Midbrain (tissue), 1 donor: ENCODE results near the gene KLF2.

Experiments
- DNase-seq: peaks from one replicate; lab custom pipeline; 2025; lab: John Stamatoyannopoulos, UW

The KLF2 gene

DNA sequence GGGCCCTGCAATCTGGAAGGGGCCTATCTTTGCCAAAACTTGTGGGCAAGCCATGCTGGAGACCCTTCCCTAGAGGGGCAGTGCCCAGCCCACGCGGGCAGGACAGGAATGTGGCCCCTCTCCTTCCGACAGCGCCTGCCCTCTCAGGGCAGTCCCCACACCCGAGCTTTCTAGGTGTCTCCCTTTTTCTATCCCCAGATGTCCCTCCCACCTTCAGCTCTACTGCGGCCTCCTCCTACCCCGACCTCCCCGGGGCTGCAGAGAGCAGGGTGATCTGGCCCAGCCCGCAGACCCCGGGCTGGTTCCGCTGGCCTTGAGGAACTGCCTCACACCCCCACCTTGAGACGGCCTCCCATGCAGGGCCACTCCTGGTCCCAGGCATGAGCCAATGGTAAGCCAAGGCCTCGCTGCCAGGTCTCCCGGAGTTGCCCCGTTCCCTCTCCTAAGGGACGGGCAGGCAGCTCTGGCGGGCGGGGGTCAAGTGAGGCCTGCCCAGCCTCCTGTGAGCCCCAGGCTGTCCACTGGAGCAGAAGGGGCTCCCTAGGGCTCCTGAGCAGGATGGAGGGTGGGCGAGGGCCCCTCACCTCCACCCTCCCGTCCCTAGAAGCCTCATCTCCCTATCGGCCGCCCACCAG, 39.7 kb downstream of the KLF2 start:
- DNase-seq, result no peak

DNA sequence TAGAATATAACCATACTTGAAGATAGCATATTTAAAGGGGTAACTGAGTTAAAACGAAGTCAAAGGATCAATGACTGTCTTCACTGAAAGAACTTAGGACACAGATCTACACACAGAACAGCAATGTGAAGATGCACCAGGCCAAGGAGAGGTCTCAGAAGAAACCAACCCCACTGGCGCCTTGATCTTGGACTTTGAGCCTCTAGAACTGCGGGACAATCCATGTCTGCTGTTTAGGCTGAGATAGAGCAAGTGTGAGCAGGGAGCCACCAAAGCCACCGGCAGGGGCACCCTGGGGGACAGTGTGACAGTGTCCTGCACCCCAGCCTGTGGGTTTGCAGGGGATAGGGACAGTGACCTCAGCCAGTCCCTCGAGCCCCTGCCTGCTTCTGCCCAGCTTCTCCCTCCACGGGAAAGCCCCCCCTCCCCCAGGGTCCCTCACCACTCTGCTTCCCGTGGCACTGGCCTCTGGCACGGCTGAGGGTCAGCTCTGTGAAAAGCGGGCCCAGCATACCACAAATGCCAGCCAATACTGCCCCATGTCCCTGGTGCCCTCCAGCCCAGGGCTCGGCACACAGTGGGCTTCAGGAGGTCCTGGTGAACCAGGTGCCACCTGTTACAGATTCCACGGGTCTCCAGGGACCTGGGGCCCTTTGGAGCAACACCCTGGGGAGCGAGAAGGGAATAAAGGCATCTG, 40.8 kb downstream of the KLF2 start:
- no peak for DNase-seq

DNA sequence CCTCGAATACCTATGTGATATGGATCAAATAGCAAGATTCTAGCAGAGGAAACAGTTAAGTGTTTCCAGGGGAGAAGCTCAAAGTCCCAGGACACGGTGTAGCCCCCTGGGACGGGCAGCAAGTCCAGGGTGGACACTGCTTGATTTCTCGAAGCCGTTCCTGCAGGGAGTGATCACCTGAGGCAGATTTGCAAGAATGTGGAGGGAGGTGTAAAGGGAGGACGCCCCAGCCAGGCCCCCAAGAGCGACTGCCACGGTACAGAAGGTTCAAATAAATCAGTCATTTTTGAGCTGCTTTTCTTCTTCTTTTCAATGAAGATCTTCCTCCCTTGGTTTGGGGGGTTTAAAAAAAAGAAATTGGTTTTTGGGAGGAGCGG, 41.4 kb downstream of the KLF2 start:
- DNase-seq, result no peak

DNA sequence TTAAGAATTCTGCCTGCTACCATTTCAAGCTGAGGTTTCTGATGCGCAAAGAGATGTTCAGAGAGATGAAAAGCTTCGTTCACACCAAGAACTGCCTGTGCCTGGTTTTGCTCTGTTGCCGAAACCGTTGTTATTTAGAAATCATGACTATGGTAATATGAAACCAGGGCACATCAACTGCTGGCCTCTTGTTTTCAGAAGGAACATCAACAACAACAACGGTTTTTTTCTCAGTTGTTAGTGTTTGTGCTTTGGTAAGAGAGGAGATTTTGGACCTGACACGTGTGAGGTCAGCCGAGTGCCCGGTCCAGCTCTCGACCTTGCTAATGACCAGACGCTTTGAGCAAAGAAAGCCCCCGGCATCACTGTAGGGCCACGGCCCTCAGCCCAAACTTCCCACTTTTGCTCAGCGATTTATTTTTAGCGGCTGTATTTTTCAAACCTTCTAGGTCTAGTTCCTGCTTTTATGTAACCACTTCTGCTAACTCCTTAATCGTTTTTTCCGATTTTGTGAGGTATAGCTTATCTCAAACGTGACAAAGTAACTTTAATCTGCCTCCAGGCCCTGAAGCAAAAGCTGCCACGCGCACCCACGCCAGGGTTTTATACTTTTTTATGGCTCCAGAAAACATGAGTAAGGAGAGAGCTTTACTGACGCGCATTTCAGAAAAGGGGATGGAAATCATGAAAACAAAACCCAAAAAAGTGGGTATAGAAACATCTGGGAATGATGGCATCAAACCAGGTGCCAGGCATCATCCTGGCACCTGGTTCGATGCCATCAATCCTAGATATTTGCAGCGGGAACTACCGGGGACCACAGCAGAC, 42.0 kb downstream of the KLF2 start:
- peak; percentile 40 for DNase-seq

GRCh38 chr19:16367261-16367683, 42.6 kb downstream of the KLF2 start:
- DNase-seq, result no peak

DNA sequence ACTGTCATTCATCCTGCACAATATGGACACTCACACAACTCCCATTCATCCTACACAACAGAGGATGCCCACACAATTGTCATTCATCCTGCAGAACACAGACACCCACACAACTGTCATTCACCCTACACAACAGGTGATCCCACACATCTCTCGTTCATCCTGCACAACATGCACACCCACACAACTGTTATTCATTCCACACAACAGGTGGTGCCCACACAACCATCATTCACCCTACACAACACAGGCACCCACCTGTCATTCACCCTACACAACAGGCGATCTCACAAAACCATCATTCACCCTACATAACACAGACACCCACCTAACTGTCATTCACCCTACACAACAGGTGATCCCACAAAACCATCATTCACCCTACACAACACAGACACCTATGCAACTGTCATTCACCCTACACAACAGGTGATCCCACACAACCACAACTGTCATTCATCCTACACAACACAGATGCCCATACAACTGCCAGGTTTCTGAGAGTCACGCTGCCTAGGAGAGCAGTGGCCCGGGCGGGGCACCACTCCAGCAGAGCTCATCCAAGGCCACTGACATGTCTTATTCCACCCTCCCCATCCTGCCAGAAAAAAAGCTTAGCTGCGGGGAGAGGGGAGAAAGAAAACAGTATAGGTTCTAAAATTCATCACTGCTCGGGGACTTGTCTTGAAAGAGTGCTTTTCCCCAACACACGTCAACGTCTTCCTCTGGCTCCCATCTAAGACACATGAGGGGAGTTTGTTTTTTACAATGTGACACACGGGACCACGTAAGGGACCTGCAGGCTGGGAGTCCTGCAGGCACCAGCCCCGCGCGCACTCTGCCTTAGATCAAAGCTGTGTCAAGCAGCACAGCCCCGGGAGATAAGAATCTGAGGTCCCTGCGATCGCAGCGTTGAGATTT, 44.0 kb downstream of the KLF2 start:
- DNase-seq, result no peak

DNA sequence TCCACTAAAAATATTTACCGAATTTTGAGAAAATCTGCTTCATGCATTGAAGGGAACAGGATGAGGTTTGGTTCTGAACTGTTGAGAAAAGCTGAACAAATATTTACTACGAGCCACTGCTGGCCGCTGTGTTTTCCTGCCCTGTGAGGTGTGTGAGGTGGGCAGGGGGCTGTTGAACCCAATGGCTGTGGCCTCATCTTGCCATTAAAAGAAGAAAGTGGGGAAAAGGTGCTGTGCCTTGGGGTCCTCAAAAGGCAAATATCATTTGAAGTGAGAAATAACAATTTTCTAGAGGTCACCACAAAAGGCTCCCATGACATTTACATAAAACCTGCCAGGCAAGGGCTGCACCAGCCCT, 44.7 kb downstream of the KLF2 start:
- DNase-seq, result no peak

DNA sequence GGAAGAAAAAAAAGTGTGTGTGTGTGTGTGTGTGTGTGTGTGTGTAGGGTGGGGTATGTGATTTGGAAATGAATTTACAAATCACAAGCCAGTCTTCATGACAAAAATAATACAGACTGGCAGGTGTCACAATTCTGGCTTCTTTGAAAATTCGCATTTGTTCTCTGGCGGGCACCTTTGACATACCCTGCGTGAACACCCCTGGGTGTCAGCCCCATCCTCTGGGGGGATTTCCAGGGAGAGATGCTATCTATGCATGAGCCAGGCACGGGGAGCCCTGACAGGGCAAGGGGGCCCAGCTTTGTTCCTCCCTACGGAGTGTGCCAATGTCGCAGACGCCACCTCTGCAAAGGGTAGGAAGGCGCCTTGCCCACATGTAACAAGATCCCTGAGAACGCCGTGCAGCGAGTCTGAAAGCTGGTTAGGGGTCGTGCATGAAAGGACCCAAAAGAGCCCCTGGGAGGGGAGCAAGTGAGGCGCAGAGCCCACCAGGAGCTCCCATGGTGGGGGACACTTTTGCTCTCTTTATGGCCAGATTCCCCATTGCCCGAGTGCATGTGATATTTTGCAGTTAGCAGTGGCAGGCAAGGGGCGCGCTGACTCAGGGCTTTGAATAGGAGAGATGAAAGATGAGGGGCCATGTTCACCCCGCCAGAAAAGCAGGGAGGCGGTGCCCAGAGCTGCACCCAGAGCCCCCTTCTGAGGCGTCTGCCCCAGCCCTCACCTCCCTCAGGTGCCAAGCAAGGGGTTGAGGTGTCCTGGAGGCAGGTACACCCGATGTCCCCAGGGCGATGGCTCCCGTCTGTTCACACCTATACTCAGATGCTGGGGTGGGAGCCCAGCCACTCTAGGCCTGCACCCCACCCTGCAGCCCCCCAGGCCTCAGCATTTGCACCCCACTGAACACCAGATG, 45.3 kb downstream of the KLF2 start:
- DNase-seq, result no peak

DNA sequence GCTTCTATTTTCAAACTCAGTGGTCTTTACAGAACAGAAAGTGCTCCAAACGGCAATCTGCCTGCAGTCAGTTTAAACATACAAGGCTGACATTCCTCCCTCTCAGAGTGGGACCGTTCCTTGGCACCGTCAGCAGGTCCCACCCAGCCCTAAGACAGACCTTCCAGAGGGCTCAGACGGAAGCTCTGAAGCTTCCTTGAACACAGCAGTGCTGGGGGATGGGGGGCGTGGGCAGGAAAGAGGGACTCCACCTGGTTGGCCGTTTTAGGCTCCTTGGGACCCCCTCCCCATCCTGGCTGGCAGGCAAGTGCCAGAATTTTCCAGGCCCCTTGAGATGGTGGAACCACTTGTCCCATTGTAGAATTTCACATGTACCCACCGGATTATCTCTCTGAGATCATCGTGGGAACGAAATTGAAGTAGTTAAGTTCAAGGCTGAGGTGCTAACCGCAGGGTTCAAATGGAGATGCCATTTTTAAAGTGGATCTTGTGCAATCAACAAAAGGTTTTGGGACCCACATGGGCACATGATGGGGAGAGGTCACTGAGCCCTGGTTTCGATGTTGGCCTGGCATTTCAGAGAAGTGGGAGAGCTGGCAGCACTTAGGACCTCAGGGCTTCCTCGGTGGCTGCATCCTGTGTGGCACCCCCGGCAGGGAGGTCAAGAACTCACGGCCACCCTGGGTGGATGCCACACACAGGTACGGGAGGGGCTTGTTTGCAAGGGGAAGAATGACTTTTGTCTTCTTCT, 46.2 kb downstream of the KLF2 start:
- DNase-seq, result no peak

- no peak for DNase-seq
These were observed 46.9 kb downstream of the KLF2 start for GRCh38 chr19:16371540-16371986.

GRCh38 chr19:16372065-16372915, 47.7 kb downstream of the KLF2 start:
- DNase-seq, result no peak

- DNase-seq, result no peak
These were observed 48.5 kb downstream of the KLF2 start for GRCh38 chr19:16373079-16373478.

DNA sequence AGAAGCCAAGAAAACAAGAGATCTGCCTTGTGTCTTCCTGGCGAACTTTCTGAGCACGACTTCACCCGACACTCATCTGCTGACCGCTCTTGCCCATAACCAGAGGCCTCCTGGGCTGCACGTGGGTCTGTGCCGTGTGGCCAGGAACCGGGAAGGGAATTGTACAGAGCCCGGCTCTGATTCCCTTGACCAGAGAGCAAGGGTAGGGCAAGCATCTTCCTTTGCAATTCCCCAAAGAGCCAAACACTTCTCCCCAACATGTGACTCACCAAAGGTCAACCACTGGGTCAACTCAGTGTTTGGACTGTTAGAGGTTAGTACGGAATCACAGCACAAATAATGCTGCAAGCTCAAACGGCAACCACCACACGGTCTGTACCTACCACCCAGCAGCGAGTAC, 48.9 kb downstream of the KLF2 start:
- no peak for DNase-seq

GRCh38 chr19:16373989-16374388, 49.4 kb downstream of the KLF2 start:
- DNase-seq, result no peak

DNA sequence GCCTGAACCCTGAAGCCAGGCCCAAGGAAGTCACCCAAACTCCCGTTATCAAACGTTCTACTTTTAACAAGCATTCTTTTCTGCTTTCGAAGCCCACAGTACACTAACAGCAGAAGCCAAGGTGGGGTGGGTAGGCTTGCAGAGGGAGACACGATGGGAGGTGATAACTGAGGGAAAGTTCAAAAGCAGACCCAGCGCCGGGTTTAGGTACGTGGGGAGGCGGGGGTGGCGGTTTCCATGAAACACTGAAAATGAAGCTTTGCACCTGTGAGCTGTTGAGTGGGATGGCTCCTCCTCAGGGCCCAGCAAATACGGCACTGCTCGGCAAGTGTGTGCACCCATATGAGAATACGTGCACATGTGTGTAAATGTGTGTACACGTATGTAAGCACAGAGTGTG, 49.8 kb downstream of the KLF2 start:
- no peak for DNase-seq

GRCh38 chr19:16375157-16375935, 50.7 kb downstream of the KLF2 start:
- DNase-seq, result no peak

DNA sequence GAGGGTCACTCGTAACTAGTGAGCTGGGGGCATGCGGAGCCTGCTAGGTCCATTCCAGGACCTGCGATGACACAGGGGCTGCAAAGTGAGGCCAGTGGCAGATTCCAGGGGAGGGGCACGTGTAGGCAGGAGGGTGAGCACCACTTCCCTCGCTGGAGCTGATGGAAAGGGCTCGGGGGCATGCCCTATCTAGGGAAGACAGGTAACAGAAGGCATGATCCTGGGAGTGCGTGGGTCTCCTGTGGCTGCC, 51.2 kb downstream of the KLF2 start:
- DNase-seq, result no peak

GRCh38 chr19:16376241-16376640, 51.6 kb downstream of the KLF2 start:
- DNase-seq, result no peak

GRCh38 chr19:16376649-16377048, 52.0 kb downstream of the KLF2 start:
- no peak for DNase-seq
